A549 (cell line): ENCODE measurements around the gene TSSK6. TPM values are rescaled to one million over a fixed set of nuclear protein-coding genes. Genes with fewer than 3 reads are reported as not detected.

Source experiments
- ATAC-seq, 2 experiments: fragments of 200-7000 bp in 1 of 2; fragments of >200 bp in 1 of 2; cut with Nextera tagmentation in 1 of 2; cut with Tn5 transposase in 1 of 2; 3 replicates each; pipeline versions ENCODE4 v1.8.0 to v1.9.1; 2018 to 2020; ENCODE audit warnings: mild to moderate bottlenecking in 1 of 2, moderate library complexity in 1 of 2
- CTCF ChIA-PET: fragments of 300-600 bp; sonication (Branson Sonifier 250); formaldehyde crosslinking; extraction: SDS; loops from one replicate; lab custom pipeline; 2021; ENCODE audit warnings: antibody characterized with exemption, inconsistent platforms; lab: Yijun Ruan, JAX
- POLR2A ChIA-PET: fragments of 350-600 bp; formaldehyde crosslinking; extraction: SDS; loops from one replicate; lab custom pipeline; 2021; ENCODE audit warnings: antibody characterized with exemption, inconsistent platforms; lab: Yijun Ruan, JAX
- DNase-seq, 2 experiments: peaks; one replicate each; pipeline versions ENCODE4 v3.0.0 to v3.0.0-alpha.2; 2011 to 2016; ENCODE audit warnings: low read depth in 1 of 2, low spot score in 1 of 2
- FAIRE-seq: peaks from 2 replicates; lab custom pipeline; 2011; peaks lifted over from hg19 to GRCh38; lab: Jason Lieb, UNC
- H3K27ac ChIP-seq, 2 experiments: fragments of >200 bp; sonication (Bioruptor Twin); formaldehyde crosslinking; 3 replicates each; pipeline ENCODE4 v1.5.1; 2016 to 2017
- H3K4me1 ChIP-seq: fragments of >200 bp; sonication (Bioruptor Twin); formaldehyde crosslinking; 3 replicates; pipeline ENCODE4 v1.6.1; 2016
- H3K4me2 ChIP-seq: fragments of >200 bp; sonication (Bioruptor Twin); formaldehyde crosslinking; 3 replicates; pipeline ENCODE4 v1.6.1; 2016
- H3K4me3 ChIP-seq: fragments of >200 bp; sonication (Bioruptor Twin); formaldehyde crosslinking; 3 replicates; pipeline ENCODE4 v1.5.1; 2016
- H3K9me3 ChIP-seq: fragments of >200 bp; sonication (Bioruptor Twin); formaldehyde crosslinking; 3 replicates; pipeline ENCODE4 v1.6.1; 2016
- BHLHE40 ChIP-seq: IDR thresholded peaks from 2 replicates; pipeline ENCODE4 v1.6.1; 2012; ENCODE audit warnings: low read depth, low read length, inconsistent platforms
- CBX8 ChIP-seq: fragments of 200-600 bp; sonication (generic); IDR thresholded peaks from 2 replicates; pipeline ENCODE4 v1.6.1; 2016
- CEBPB ChIP-seq, 2 experiments: fragments of >200 bp in 1 of 2; sonication (Bioruptor Twin) in 1 of 2; formaldehyde crosslinking in 1 of 2; IDR thresholded peaks; 2 replicates each; pipeline ENCODE4 v1.6.1; 2012 to 2016
- E2F6 ChIP-seq: IDR thresholded peaks from 2 replicates; pipeline ENCODE4 v1.6.1; 2012; ENCODE audit warnings: low read depth, borderline replicate concordance
- EHF ChIP-seq: fragments of 250-450 bp; sonication (Bioruptor Pico); IDR thresholded peaks from 2 replicates; pipeline ENCODE4 v1.5.0; 2020; ENCODE audit warnings: mild to moderate bottlenecking
- GATA3 ChIP-seq: IDR thresholded peaks from 2 replicates; pipeline ENCODE4 v1.6.1; 2012; ENCODE audit warnings: borderline replicate concordance
- HMGXB4 ChIP-seq: fragments of 250-450 bp; sonication (Bioruptor Pico); IDR thresholded peaks from 2 replicates; pipeline ENCODE4 v1.5.0; 2021; ENCODE audit warnings: mild to moderate bottlenecking, moderate library complexity, borderline replicate concordance
- KDM5A ChIP-seq: fragments of 200-600 bp; sonication (generic); IDR thresholded peaks from 2 replicates; pipeline ENCODE4 v1.6.1; 2016; ENCODE audit warnings: antibody characterized with exemption, mild to moderate bottlenecking
- NPAS2 ChIP-seq: fragments of 250-450 bp; sonication (Bioruptor Pico); IDR thresholded peaks from 2 replicates; pipeline ENCODE4 v1.8.0; 2022; ENCODE audit warnings: mild to moderate bottlenecking, moderate library complexity, borderline replicate concordance
- NR3C1 ChIP-seq: fragments of >200 bp; sonication (Bioruptor Twin); formaldehyde crosslinking; IDR thresholded peaks from 3 replicates; pipeline ENCODE4 v1.6.1; 2017
- RAD21 ChIP-seq, 2 experiments: fragments of >200 bp in 1 of 2; sonication (Bioruptor Twin) in 1 of 2; formaldehyde crosslinking in 1 of 2; IDR thresholded peaks in 1 of 2; conservative IDR thresholded peaks in 1 of 2; 2 replicates in 1 of 2; 3 replicates in 1 of 2; pipeline ENCODE4 v1.6.1; 2012 to 2018; ENCODE audit warnings: inconsistent platforms in 1 of 2
- RARB ChIP-seq: fragments of 250-450 bp; sonication (Bioruptor Pico); IDR thresholded peaks from 2 replicates; pipeline ENCODE4 v1.8.0; 2021; ENCODE audit warnings: mild to moderate bottlenecking, moderate library complexity
- RCOR1 ChIP-seq: fragments of 150-350 bp; IDR thresholded peaks from 2 replicates; pipeline ENCODE4 v1.6.1; 2014; ENCODE audit warnings: antibody characterized with exemption, low read length, low read depth
- RNF2 ChIP-seq: fragments of 200-600 bp; sonication (generic); IDR thresholded peaks from 2 replicates; pipeline ENCODE4 v1.6.1; 2016; ENCODE audit warnings: low read depth, mild to moderate bottlenecking, antibody characterized with exemption, moderate library complexity, borderline replicate concordance
- ZFP36 ChIP-seq: fragments of 450-650 bp; IDR thresholded peaks from 2 replicates; pipeline ENCODE4 v1.6.1; 2014; ENCODE audit warnings: borderline replicate concordance; ENCODE audit not compliant: partially characterized antibody
- ZNF302 ChIP-seq: fragments of 250-450 bp; sonication (Bioruptor Pico); IDR thresholded peaks from 2 replicates; pipeline ENCODE4 v1.9.0; 2021; ENCODE audit warnings: inconsistent platforms, mild to moderate bottlenecking, moderate library complexity
- WGBS: methylation state at CpG from one replicate; pipeline ENCODE4 v1.1.6; 2017; ENCODE audit errors: missing lambda C conversion rate; 5-methylcytosine and 5-hydroxymethylcytosine counted together
- polyA plus RNA-seq, 4 experiments: library from polyadenylated mRNA; depleted of rRNA in 3 of 4; stranded (reverse); fragments of >200 nt; fragmentation: RNase III in 1 of 4; extraction: RNeasy Plus Mini Kit Qiagen cat#74134 plus additional on column Dnase treatment in 1 of 4; gene quantifications; 2 replicates in 3 of 4; 3 replicates in 1 of 4; pipeline ENCODE4 v1.2.3, GENCODE V29; 2011 to 2017
- TF ChIP-seq, protein P1 (sequence below): fragments of 450-650 bp; IDR thresholded peaks from 2 replicates; pipeline ENCODE4 v1.6.1; 2014; ENCODE audit warnings: antibody characterized with exemption
- TF ChIP-seq, protein P2 (sequence below): fragments of >200 bp; sonication (Bioruptor Twin); formaldehyde crosslinking; IDR thresholded peaks from 2 replicates; pipeline ENCODE4 v1.6.1; 2016
- TF ChIP-seq, protein P3 (sequence below): fragments of >200 bp; sonication (Bioruptor Twin); formaldehyde crosslinking; IDR thresholded peaks from 3 replicates; pipeline ENCODE4 v1.5.1; 2016
- TF ChIP-seq, protein P4 (sequence below): IDR thresholded peaks from 2 replicates; pipeline ENCODE4 v1.6.1; 2012

The TSSK6 gene
- polyA plus RNA-seq, 2 of the 4 experiments (the other 2 are of a cell fraction) = 1.4 to 1.8 TPM

DNA sequence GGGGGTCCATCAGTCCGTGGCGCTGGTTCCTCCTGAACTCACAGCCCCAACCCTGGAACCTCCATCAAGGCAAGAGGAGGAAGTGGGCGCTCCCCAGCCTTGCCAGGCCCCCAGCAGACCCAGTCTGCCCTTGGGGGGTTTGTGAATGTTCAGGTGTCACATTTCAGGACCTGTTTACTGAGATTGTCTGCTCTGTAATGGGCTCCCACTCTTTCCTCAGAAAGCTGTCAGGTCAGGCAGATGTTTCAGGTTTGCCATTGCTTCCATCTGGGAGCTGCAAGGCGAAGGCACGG is 29.4 kb downstream of the TSSK6 start:
- no peaks in the 10 kb centered on the region for H3K9me3 ChIP-seq
- H3K4me3 ChIP-seq = no peak overlapping the region
- peaks cover 20% of the 10 kb centered on the region; the same call in 2 of the 3 replicates for H3K4me1 ChIP-seq
- no peak for DNase-seq
- FAIRE-seq = no peak
- POLR2A ChIA-PET = no interaction called here
- no peak overlapping the region for H3K27ac ChIP-seq
- H3K4me2 ChIP-seq = no peak overlapping the region
- CTCF ChIA-PET = interaction anchor here (0.9 to 1.1 kb wide), 2 partner anchors 118 to 120 kb away, joined by 3 to 5 read pairs; no protein-coding TSS in a partner anchor
- no peak for TF ChIP-seq NPAS2 (CRISPR knock-in tag)
- TF ChIP-seq, protein P1, sequence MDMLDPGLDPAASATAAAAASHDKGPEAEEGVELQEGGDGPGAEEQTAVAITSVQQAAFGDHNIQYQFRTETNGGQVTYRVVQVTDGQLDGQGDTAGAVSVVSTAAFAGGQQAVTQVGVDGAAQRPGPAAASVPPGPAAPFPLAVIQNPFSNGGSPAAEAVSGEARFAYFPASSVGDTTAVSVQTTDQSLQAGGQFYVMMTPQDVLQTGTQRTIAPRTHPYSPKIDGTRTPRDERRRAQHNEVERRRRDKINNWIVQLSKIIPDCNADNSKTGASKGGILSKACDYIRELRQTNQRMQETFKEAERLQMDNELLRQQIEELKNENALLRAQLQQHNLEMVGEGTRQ = no peak
- TF ChIP-seq, all 56 proteins: peak for 0
- 95% methylated on average over 5 of the region's 5 CpGs for WGBS
- no peak for ATAC-seq

DNA sequence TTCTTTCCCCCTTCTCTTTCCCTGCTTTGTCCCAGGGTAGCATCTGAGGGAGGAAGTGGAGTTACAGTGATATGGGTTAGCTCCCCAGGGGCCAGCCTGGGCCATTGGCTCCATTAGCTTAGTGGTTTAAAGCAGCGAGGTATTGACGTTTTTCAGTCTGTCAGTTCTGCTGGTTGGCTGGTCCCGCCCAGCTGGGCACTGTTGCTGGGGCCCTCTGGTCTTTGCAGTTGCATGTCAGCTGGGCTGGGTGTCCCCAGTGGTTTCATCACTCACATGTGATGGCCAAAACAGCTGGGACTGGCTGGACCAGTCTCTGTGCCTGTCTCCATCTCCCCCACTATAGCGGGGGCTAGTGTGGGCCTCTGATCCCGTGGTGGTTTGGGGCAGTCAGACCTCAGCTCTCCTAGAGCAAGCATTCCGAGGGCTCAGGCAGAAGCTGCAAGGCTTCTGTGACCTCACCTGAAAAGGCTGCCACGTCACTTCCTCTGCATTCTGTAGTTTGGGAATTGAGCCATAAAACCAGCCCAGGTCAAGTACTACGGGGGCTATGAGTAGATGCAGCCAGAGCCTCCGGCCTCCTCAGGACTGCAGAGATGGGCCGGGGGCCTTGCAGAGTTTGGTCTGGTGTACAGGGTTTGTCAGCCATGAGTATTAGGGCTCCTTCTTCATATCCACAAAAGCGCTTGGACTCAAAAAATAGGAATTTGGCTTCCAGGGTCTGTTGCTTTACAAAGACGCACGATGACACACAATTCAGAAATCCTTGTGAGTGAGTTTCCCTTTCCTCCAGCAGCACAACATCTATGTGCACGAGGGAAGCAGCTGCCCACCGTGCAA is 30.0 kb downstream of the TSSK6 start:
- H3K4me1 ChIP-seq = peaks cover 20% of the 10 kb centered on the region; the same call in 2 of the 3 replicates
- no peak for TF ChIP-seq ZFP36
- TF ChIP-seq RAD21 (conservative IDR thresholded peaks at IDR 0.05 in 1 of 2, IDR thresholded peaks at IDR 0.05 in 1 of 2) = no peak
- TF ChIP-seq, protein P1 = no peak
- no peak for TF ChIP-seq ZNF302 (CRISPR knock-in tag)
- TF ChIP-seq CBX8 = no peak
- no peak for TF ChIP-seq KDM5A
- TF ChIP-seq EHF = no peak
- TF ChIP-seq NR3C1 = no peak
- TF ChIP-seq, protein P2, sequence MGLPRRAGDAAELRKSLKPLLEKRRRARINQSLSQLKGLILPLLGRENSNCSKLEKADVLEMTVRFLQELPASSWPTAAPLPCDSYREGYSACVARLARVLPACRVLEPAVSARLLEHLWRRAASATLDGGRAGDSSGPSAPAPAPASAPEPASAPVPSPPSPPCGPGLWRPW = no peak
- TF ChIP-seq, all 56 proteins: peak for 0
- H3K9me3 ChIP-seq = no peaks in the 10 kb centered on the region
- no peak overlapping the region for H3K4me2 ChIP-seq
- ChIA-PET CTCF (interaction anchor here (0.7 to 1.1 kb wide), 4 partner anchors 10 to 142 kb away, joined by 3 to 5 read pairs (median 4); no protein-coding TSS in a partner anchor), POLR2A (no interaction called here)
- no peak overlapping the region for H3K27ac ChIP-seq
- no peak overlapping the region for H3K4me3 ChIP-seq
- no peak for DNase-seq
- no peak for FAIRE-seq
- WGBS = 86% methylated on average over 9 of the region's 15 CpGs
- no peak for ATAC-seq

GRCh38 chr19:19482809-19483596 is 32.3 kb downstream of the TSSK6 start:
- WGBS = 96% methylated on average over 11 of the region's 19 CpGs
- FAIRE-seq (no peak), ATAC-seq (no peak)

DNA sequence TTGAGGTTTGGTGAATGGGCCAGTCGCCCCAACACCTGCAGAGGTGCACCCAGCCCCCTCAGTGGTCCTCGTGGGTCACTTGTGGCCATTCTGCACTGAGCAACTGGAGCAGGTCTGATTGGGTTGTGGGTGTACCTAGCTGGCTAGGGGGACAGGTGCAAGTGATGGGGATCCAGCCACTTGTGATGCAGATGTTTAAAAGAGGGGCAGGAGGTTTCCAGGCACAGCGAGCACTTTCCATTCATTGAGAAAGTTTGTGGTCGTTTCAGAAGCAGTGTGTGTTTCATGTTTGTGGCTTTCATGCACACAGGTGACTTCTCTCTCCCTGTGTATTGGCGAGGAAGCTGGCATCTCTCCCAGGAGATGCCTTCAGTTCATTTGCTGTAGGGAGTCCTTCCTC is 34.7 kb downstream of the TSSK6 start:
- Histone ChIP-seq H3K4me1 (peaks cover 9% of the 10 kb centered on the region), H3K27ac (no peak overlapping the region), H3K4me3 (no peak overlapping the region), H3K4me2 (no peak overlapping the region), H3K9me3 (no peaks in the 10 kb centered on the region)
- FAIRE-seq (no peak), ATAC-seq (no peak), DNase-seq (no peak)
- ChIA-PET CTCF (interaction anchor here (1.2 to 3.5 kb wide), 2 partner anchors 10 to 114 kb away, joined by 3 to 23 read pairs; no protein-coding TSS in a partner anchor), POLR2A (no interaction called here)
- WGBS = 89% methylated on average over 5 of the region's 5 CpGs
- TF ChIP-seq, protein P3, sequence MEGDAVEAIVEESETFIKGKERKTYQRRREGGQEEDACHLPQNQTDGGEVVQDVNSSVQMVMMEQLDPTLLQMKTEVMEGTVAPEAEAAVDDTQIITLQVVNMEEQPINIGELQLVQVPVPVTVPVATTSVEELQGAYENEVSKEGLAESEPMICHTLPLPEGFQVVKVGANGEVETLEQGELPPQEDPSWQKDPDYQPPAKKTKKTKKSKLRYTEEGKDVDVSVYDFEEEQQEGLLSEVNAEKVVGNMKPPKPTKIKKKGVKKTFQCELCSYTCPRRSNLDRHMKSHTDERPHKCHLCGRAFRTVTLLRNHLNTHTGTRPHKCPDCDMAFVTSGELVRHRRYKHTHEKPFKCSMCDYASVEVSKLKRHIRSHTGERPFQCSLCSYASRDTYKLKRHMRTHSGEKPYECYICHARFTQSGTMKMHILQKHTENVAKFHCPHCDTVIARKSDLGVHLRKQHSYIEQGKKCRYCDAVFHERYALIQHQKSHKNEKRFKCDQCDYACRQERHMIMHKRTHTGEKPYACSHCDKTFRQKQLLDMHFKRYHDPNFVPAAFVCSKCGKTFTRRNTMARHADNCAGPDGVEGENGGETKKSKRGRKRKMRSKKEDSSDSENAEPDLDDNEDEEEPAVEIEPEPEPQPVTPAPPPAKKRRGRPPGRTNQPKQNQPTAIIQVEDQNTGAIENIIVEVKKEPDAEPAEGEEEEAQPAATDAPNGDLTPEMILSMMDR = no peak
- TF ChIP-seq RNF2 (no peak), RARB (CRISPR knock-in tag) (no peak), BHLHE40 (no peak), E2F6 (no peak), HMGXB4 (CRISPR knock-in tag) (no peak), GATA3 (no peak)
- TF ChIP-seq, protein P4, sequence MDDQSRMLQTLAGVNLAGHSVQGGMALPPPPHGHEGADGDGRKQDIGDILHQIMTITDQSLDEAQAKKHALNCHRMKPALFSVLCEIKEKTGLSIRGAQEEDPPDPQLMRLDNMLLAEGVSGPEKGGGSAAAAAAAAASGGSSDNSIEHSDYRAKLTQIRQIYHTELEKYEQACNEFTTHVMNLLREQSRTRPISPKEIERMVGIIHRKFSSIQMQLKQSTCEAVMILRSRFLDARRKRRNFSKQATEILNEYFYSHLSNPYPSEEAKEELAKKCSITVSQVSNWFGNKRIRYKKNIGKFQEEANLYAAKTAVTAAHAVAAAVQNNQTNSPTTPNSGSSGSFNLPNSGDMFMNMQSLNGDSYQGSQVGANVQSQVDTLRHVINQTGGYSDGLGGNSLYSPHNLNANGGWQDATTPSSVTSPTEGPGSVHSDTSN = no peak

More at GRCh38 chr19:19482809-19483596, 32.3 kb downstream of the TSSK6 start:
- peaks cover 3% of the 10 kb centered on the region; the same call in 2 of the 3 replicates for H3K4me1 ChIP-seq
- ChIA-PET POLR2A (interaction anchor here (0.9 kb wide), 1 partner anchor 118 kb away, joined by 3 read pairs; no protein-coding TSS in a partner anchor), CTCF (interaction anchor here (0.6 to 3.5 kb wide), 2 partner anchors 8 to 103 kb away, joined by 3 to 23 read pairs; no protein-coding TSS in a partner anchor)
- no peak overlapping the region for H3K4me3 ChIP-seq
- DNase-seq = no peak
- H3K4me2 ChIP-seq = no peak overlapping the region
- no peaks in the 10 kb centered on the region for H3K9me3 ChIP-seq
- H3K27ac ChIP-seq = no peak overlapping the region
- TF ChIP-seq CEBPB (IDR thresholded peaks at IDR 0.05) (no peak), RCOR1 (no peak)
